Esophagus squamous epithelium (tissue), 4 donors: ENCODE measurements around the gene TRIM13.
"Not testable (repeated sequence)": the region's sequence is repeated elsewhere in the genome, so short reads cannot be mapped to it uniquely, and the experiment has no call there.

ENCODE experiments used
- CTCF ChIP-seq, 6 experiments: fragments of 450-650 bp in 4 of 6; fragments of 200-600 bp in 2 of 6; sonication (generic) in 2 of 6; IDR thresholded peaks; one replicate each; pipeline ENCODE4 v1.5.1; 2016 to 2019; ENCODE audit warnings: antibody characterized with exemption in 6 of 6, mild to moderate bottlenecking in 4 of 6, moderate library complexity in 4 of 6
- POLR2A ChIP-seq, 4 donors: fragments of 450-650 bp; IDR thresholded peaks; one replicate each; pipeline ENCODE4 v1.6.1; 2017; ENCODE audit warnings: antibody characterized with exemption in 4 of 4, mild to moderate bottlenecking in 4 of 4, moderate library complexity in 3 of 4

- TF ChIP-seq CTCF, POLR2A (IDR thresholded peaks at IDR 0.05): not testable (repeated sequence)
Observed at GRCh38 chr13:49990612-49991011, 6.2 kb upstream of the TRIM13 start.
